Spleen (tissue), 11 donors: ENCODE data around the gene SLC35B4. TPM values are rescaled to one million over a fixed set of nuclear protein-coding genes. Genes with fewer than 3 reads are reported as not detected.

Source experiments
- DNase-seq: peaks from one replicate; pipeline ENCODE4 v3.0.0-alpha.2; 2020
- H3K27ac ChIP-seq, 8 donors: fragments of 200-600 bp; sonication (generic) in 7 of 8; 1 replicate in 4 of 8; 2 replicates in 4 of 8; pipeline versions ENCODE4 v1.5.0 to v1.8.0; 2016 to 2021; ENCODE audit warnings: inconsistent platforms in 4 of 8, mild to moderate bottlenecking in 4 of 8, moderate library complexity in 1 of 8
- H3K27me3 ChIP-seq, 7 donors: fragments of 200-600 bp; sonication (generic) in 6 of 7; replicated peaks in 1 of 7; 1 replicate in 4 of 7; 2 replicates in 3 of 7; pipeline versions ENCODE4 v1.5.0 to v1.8.0; 2016 to 2021; ENCODE audit warnings: inconsistent platforms in 3 of 7, mild to moderate bottlenecking in 1 of 7
- H3K36me3 ChIP-seq, 6 donors: fragments of 200-600 bp; sonication (generic) in 5 of 6; 1 replicate in 4 of 6; 2 replicates in 2 of 6; pipeline versions ENCODE4 v1.5.0 to v1.8.0; 2016 to 2021; ENCODE audit warnings: inconsistent platforms in 2 of 6
- H3K4me1 ChIP-seq, 6 donors: fragments of 200-600 bp; sonication (generic) in 5 of 6; 1 replicate in 3 of 6; 2 replicates in 3 of 6; pipeline versions ENCODE4 v1.5.0 to v1.8.0; 2016 to 2021; ENCODE audit warnings: inconsistent platforms in 3 of 6
- H3K4me3 ChIP-seq, 8 donors: fragments of 200-600 bp; sonication (generic) in 7 of 8; 1 replicate in 4 of 8; 2 replicates in 4 of 8; pipeline versions ENCODE4 v1.5.0 to v1.8.0; 2016 to 2021; ENCODE audit warnings: inconsistent platforms in 4 of 8, mild to moderate bottlenecking in 4 of 8, moderate library complexity in 2 of 8
- H3K9me3 ChIP-seq, 8 donors: fragments of 200-600 bp; sonication (generic) in 7 of 8; 1 replicate in 4 of 8; 2 replicates in 4 of 8; pipeline versions ENCODE4 v1.5.0 to v1.8.0; 2016 to 2021; ENCODE audit warnings: inconsistent platforms in 4 of 8
- CTCF ChIP-seq, 11 experiments: fragments of 200-600 bp in 7 of 11; fragments of 450-650 bp in 4 of 11; sonication (generic) in 4 of 11; IDR thresholded peaks in 8 of 11; conservative IDR thresholded peaks in 3 of 11; 1 replicate in 7 of 11; 2 replicates in 4 of 11; pipeline versions ENCODE4 v1.4.0 to v1.8.0; 2016 to 2021; ENCODE audit warnings: antibody characterized with exemption in 11 of 11, inconsistent platforms in 4 of 11, mild to moderate bottlenecking in 1 of 11
- POLR2A ChIP-seq, 3 donors: fragments of 450-650 bp; IDR thresholded peaks; one replicate each; pipeline ENCODE4 v1.5.1; 2017; ENCODE audit warnings: antibody characterized with exemption in 3 of 3, mild to moderate bottlenecking in 1 of 3
- POLR2AphosphoS5 ChIP-seq, 3 donors: sonication (generic); formaldehyde crosslinking; IDR thresholded peaks; one replicate each; pipeline ENCODE4 v1.5.1; 2017; ENCODE audit warnings: antibody characterized with exemption in 3 of 3
- WGBS, 5 donors: extraction: QIAGEN DNeasy Blood & Tissue Kit in 3 of 5; methylation state at CpG; one replicate each; pipeline versions ENCODE4 v1.1.5 to v1.1.7; 2013 to 2018; 5-methylcytosine and 5-hydroxymethylcytosine counted together
- intact Hi-C: fragments of 100-400 bp; cut with DNase I; formaldehyde crosslinking; loops from one replicate; pipeline ENCODE4 v1.15.0; 2023; ENCODE audit warnings: low total_unique reads
- polyA plus RNA-seq, 3 donors: library from polyadenylated mRNA; stranded (reverse); fragments of 200-250 nt; gene quantifications; one replicate each; pipeline ENCODE4 v1.2.1, GENCODE V29; 2013
- total RNA-seq, 7 donors: library from RNA; depleted of rRNA in 3 of 7; stranded (reverse); fragments of >200 nt in 3 of 7; fragmentation: NEBNext Ultra II Directional in 4 of 7; extraction: Animal tissue kit (Norgen Biotek cat#: 25700) in 4 of 7; gene quantifications; one replicate each; pipeline versions ENCODE4 v1.1.0 to v1.2.1, GENCODE V29; 2016 to 2021
- donor health status: healthy with polysubstance abuse.
- donor health status: DM: no; HTN: no; CAD: no; lungs with moderate emphysema.
- donor health status: DM: no; HTN: no; CAD: no.
- donor health status: Bipolar disorder and iron deficiency.
- donor health status: healthy.
- donor health status: DM: no; HTN: no; CAD: no.
- donor health status: DM: yes; HTN: yes; CAD: no.

The SLC35B4 gene
- total and polyA plus RNA-seq, 10 donors = 3.4 to 19.0 (median 11.9) TPM

DNA sequence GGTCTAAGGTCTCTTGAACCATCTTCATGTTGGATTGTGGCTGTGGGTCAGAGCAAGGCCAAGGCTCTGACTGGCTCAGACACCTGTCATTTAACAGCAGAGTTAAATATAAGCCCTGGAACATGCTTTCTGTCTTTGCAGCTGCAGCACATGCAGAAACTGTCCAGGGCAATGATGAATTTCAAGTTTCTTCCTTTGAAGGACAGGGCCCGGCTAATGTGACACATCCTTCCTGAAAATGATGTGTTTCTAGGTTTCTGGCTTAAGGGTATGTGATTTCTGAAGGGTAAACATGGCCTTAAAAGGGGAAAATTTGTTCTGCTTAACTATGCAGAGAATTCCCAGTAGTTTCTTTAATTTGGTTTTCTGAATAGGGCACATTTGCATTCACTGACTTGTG, 34.0 kb upstream of the SLC35B4 start:
- no peak overlapping the region for H3K27ac ChIP-seq
- H3K4me3 ChIP-seq = no peak overlapping the region
- WGBS, 5 donors = 4 to 19% (median 8%) methylated on average over 1 of the region's 1 CpG
- DNase-seq = no peak
- TF ChIP-seq POLR2A (IDR thresholded peaks at IDR 0.05) = no peak
- TF ChIP-seq CTCF (IDR thresholded peaks at IDR 0.05 in 8 of 11, conservative IDR thresholded peaks at IDR 0.05 in 3 of 11) = no peak
- TF ChIP-seq POLR2AphosphoS5 (IDR thresholded peaks at IDR 0.05) = no peak
- no peaks in the 10 kb centered on the region for H3K9me3 ChIP-seq
- intact Hi-C loops = no loop called here
- peaks cover 0 to 10% (median 0%) of the 10 kb centered on the region in 7 donors for H3K27me3 ChIP-seq
- H3K36me3 ChIP-seq = no peaks in the 10 kb centered on the region
- no peaks in the 10 kb centered on the region for H3K4me1 ChIP-seq

DNA sequence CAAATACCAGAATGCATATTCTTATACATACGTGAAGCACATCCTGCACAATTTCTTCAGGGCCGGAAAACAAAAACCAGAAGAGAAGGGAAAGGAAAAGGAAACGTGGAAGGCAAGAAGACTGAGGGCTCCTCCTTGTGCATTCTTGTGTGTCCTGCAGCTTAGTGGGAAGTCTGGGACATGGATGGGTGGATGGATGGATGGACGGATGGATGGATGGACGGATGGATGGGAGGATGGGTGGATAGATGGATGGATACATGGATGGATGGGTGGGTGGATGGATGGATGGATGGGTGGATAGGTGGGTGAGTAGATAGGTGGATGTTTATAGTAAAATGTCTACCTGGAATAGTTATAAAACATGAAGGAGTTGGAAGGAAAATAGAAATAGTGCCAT, 30.8 kb upstream of the SLC35B4 start:
- TF ChIP-seq POLR2AphosphoS5 (IDR thresholded peaks at IDR 0.05) = no peak
- TF ChIP-seq POLR2A (IDR thresholded peaks at IDR 0.05) = no peak
- TF ChIP-seq CTCF (IDR thresholded peaks at IDR 0.05 in 8 of 11, conservative IDR thresholded peaks at IDR 0.05 in 3 of 11) = no peak
- Histone ChIP-seq H3K27me3 (peaks cover 0 to 25% (median 4%) of the 10 kb centered on the region in 7 donors), H3K4me1 (no peaks in the 10 kb centered on the region), H3K9me3 (no peaks in the 10 kb centered on the region), H3K36me3 (no peaks in the 10 kb centered on the region), H3K27ac (no peak overlapping the region), H3K4me3 (no peak overlapping the region)
- intact Hi-C loops = no loop called here
- no peak for DNase-seq
- 83 to 85% (median 85%) methylated on average over 5 of the region's 5 CpGs for WGBS, 5 donors

GRCh38 chr7:134343796-134344195, 27.1 kb upstream of the SLC35B4 start:
- no peak for DNase-seq
- Histone ChIP-seq H3K27ac (no peak overlapping the region), H3K36me3 (no peaks in the 10 kb centered on the region), H3K27me3 (peaks cover 0 to 25% (median 4%) of the 10 kb centered on the region in 7 donors), H3K9me3 (no peaks in the 10 kb centered on the region), H3K4me1 (no peaks in the 10 kb centered on the region), H3K4me3 (no peak overlapping the region)
- TF ChIP-seq POLR2A (IDR thresholded peaks at IDR 0.05) (no peak), CTCF (IDR thresholded peaks at IDR 0.05 in 8 of 11, conservative IDR thresholded peaks at IDR 0.05 in 3 of 11) (no peak), POLR2AphosphoS5 (IDR thresholded peaks at IDR 0.05) (no peak)
- intact Hi-C loops = no loop called here
- WGBS, 5 donors = 76 to 88% (median 82%) methylated on average over 6 of the region's 6 CpGs

DNA sequence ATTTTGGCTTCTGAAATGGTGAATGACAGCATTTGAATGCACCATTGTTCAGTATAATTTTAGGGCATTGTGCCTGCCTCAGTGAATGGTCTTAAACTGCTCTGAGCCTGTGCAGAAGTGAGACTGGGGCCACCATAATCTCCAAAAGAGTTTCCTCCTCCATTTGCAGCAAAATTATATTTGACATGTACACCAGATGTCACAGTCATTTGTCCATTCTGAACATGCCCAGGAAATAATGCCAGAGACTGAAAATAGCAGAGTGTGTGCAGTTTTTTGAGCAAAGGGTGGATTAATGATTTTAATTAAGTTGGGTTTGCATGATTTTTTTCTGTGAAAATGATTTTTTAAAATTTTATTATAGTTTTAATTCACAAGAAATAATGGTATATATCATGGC, 26.4 kb upstream of the SLC35B4 start:
- intact Hi-C loops = no loop called here
- Histone ChIP-seq H3K9me3 (peaks cover 0 to 3% (median 0%) of the 10 kb centered on the region in 8 donors), H3K4me3 (no peak overlapping the region), H3K4me1 (no peaks in the 10 kb centered on the region), H3K27me3 (peaks cover 0 to 25% (median 4%) of the 10 kb centered on the region in 7 donors), H3K27ac (no peak overlapping the region), H3K36me3 (no peaks in the 10 kb centered on the region)
- no peak for TF ChIP-seq CTCF (IDR thresholded peaks at IDR 0.05 in 8 of 11, conservative IDR thresholded peaks at IDR 0.05 in 3 of 11)
- no peak for TF ChIP-seq POLR2A (IDR thresholded peaks at IDR 0.05)
- no peak for TF ChIP-seq POLR2AphosphoS5 (IDR thresholded peaks at IDR 0.05)
- no peak for DNase-seq
